Kidney glomerular epithelial cell (primary cell): Measurements from ENCODE around the gene NKD1.

Source experiments
- DNase-seq: peaks from one replicate; lab custom pipeline; 2025; lab: John Stamatoyannopoulos, UW

Gene NKD1

DNA sequence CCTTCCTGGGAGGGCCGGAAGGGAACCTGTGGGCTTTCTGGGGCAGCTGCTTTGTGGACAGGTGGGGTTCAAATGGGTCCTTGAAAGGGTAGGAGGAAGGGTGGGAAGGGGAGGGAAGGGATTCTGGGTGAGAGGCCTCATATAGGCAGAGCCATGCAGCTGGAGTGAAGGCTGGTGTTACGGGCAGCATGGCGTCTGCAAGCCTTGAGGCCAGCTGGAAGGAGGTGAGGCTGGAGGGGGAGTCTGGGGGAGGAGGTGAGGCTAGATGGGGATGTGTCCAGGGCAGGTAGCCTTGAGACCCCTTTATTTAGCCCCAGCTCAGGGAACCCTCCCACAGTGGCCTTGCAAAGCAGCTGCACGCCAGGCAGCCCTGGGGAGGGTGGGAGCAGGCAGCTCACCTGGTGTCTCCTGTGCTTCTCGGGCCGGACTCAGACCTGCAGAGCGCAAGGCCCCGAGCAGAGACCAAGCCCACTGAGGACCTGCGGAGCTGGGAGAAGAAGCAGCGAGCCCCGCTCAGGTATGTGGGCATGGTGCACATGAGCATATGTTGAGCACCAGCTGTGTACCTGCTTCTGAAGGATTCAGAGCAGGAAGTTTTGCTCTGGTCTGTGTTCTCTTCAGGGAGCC, 82.3 kb downstream of the NKD1 start:
- no peak for DNase-seq

DNA sequence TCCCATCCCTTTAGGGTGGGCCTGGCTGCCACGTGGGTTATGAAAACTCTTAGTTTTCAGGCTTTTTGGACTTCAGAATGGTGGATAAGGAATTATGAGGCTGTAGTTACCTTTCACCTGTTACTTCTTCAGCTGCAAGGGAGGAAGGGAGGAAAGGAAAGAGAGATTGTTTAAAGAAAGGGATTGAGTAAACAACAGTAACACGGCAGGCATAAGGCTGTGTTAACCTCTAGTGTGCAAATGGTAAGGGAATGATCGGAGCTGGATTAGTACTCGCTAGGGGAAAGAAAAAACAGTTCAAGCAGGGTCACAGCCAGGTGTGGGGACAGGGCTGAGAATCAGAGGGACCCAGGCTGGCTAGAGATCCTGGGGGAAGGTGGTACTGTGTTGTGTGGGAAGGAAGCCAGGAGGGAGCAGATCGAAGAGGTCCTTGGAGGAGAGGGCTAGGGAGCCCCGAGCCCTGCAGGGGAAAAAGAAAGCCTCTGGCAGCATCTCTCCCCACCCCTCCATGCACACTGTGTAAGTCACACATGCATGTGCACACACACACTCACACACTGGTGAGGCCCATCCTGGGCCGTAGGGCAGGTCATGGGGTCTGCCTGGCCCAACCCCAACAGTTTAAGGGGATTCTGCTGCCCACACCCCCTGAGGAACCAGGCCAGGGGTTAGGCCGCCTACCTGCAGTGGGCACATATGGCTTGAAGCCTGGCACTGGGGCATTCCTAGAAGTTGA, 83.2 kb downstream of the NKD1 start:
- no peak for DNase-seq

DNA sequence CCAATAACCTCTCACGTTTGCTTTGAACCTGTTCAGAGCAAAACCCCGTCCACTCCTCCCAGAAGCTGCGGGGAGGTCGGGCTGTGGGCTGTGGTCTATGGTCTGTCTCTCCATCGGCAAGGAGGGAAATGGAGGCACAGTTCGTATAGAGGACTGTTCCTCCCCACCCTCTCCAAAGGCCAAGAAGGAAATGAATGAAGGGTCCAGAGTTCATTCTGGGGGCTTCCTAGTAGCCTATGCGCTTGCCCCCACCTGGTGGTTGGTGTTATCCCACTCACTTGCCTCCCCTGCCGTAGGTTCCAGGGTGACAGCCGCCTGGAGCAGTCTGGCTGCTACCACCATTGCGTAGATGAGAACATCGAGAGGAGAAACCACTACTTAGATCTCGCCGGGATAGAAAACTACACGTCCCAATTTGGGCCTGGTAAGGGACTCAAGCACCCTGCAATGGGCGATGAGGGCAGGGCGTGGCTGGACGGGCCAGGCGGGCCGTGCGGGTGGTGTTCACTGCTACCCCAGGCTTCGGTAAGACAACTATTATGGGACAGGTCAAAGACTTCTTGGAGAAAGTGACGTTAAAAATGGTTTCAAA, 83.9 kb downstream of the NKD1 start:
- DNase-seq: no peak

DNA sequence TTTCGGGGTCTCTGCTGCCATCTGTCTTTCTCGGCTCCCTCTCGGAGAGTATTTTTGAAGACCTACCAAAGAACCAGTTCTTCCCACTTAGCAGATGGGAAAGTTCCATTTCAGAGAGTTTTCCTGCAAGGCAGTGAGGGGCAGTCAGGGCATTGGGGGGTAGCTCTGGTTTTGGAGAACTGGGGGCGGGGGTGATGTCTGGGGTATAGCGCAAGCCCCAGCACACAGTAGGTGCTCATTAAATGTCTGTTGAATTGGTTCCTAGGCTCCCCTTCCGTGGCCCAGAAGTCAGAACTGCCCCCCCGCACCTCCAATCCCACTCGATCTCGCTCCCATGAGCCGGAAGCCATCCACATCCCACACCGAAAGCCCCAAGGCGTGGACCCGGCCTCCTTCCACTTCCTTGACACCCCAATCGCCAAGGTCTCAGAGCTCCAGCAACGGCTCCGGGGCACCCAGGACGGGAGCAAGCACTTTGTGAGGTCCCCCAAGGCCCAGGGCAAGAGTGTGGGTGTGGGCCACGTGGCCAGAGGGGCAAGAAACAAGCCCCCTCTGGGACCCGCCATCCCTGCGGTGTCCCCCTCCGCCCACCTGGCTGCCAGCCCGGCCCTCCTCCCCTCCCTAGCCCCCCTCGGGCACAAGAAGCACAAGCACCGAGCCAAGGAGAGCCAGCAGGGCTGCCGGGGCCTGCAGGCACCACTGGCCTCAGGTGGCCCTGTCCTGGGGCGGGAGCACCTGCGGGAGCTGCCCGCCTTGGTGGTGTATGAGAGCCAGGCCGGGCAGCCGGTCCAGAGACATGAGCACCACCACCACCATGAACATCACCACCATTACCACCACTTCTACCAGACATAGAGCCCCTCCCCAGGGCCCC, 85.0 kb downstream of the NKD1 start:
- no peak for DNase-seq

DNA sequence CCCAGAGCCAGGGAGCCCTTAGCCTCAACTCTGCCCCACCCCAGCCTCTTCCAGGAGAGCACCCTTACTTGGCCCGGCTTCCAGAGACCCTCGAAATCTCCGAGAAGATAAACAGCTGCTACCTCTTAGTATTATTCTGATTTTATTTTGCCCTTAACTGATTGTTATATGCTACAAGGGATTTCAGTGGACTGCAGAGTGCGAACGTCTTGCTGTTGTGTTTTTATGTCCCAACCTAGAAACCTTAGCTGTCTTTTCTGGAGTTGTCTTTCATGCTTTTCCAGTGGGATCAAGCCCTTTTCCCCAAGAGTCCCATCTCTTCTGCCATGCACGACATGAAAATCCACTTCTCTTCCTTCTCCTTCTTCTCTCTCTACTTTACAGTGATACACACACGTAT, 85.9 kb downstream of the NKD1 start:
- DNase-seq: no peak

DNA sequence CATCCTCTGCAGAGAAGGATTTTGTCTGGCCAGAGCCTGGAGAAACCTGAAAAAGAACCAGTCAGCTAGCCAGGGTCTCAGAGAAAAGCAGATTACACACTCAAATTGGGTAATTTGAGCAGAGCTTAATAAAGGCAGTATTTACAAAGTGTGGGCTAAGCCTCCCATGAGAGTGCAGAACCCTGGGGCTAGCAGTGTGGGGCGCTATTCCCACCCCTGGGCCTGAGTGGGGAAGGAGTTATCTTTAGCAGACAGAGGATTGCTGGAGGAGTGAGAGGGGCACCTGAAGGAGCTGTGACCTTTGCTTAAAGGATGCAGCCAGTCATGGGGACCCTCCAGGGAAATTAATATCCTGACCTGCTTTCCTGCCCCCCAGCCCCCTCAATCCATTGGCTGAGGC, 86.8 kb downstream of the NKD1 start:
- DNase-seq: no peak

DNA sequence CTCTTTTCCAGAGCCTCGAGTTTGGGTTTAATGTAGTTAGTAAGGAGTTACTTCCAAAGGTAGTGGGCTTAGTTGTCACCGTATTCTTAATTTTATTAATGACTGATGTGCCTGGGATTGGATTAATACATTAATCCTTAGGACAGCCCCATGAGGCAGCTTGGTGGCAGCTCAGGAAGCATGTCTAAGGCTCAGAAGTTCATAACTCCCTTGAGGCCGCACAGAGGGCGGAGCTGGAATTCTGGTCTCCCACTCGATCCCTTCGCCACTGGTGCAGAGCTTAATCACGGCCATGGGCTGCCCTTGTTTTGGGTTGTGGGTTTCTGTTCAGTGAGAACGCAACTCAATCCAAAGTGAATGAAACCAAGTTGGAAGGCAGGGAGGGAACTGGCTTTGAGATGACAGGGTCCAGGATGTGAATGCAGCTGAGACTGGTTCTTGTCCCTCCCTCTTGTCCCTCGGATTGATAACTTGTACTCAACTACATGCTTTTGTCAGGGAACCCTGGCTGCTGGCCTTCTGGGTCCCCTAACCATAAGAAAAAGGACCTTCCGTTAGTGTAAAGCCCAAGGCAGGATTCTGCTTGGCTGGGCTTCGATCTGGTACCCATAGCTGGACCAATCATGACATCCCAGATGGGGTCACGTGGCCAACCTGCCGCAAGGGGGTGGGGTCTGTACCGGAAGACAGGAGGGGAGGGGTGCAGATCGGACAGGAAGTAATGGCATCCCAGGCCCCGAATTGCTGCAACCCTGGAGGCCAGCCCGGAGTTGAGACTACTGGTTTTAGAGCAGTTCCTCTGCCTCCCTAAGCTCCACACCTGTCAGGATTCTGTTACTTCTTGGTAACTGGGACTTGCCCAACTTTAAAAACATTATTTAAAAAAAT, 87.6 kb downstream of the NKD1 start:
- DNase-seq: no peak

DNA sequence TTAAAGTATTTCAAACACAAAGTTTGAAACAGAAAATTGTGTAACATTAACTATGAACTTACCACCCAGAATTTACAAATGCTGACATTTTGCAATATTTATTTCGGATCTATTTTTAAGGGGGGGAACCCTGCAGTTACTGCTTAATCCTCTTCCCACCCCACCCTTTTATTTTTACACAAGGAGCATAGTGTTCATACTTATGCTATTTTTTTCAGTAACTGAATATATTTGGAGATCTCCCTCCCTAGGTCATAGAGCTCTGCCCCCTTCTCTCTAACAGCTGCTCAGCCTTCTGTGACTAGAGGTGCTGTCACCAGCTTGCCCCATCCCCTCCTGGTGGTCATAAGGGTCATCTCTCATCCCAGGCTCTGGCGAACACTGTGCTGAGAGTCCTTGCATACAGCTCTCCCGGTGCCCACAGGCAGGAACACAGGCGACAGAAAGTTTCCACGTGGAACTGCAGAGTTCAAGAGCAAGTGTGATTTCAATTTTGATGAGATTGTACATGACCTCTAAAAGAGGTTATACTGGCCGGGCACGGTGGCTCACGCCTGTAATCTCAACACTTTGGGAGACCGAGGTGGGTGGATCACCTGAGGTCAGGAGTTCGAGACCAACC, 88.7 kb downstream of the NKD1 start:
- no peak for DNase-seq

DNA sequence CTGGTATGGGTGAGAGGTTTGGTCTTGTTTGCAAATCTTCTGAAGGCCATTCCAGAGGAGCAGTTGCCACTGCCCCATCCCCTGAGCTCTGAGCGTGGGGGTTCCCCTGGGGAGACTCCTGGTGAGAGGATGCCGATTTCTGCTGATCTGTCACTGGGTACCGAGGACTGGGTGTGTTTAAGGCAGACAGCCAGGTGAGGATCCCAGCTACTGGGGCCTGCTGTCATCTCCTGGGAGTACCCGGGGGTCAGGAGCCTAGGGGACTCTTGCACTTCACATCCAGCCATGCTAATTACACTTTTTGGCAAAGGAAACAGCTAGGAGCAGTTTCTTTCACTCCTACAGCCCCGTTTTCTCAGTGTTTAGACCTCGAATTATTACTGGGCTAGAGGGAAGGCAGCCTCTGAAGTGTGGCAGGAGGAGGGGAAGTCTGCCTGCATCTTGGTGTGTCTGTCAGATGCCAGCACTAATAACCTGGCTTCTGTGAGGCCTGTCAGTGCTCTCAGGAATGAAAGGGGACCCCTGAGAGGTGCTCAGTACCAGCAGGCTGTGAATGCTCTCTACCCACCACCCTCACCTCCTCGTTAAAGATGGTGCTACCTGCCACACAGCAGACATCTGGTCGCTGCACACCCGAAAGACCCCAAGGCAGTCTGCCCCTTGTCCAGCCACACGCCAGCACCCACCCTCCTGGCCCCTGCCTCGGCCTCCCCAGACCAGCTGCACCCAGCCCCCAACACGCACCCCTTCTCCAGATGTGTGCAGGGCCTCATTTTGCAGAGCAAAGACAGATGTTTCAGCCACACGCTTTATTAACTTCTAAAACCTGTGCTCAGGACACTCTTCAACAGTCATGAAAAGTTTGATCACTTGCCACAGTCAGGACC, 89.8 kb downstream of the NKD1 start:
- DNase-seq: no peak

DNA sequence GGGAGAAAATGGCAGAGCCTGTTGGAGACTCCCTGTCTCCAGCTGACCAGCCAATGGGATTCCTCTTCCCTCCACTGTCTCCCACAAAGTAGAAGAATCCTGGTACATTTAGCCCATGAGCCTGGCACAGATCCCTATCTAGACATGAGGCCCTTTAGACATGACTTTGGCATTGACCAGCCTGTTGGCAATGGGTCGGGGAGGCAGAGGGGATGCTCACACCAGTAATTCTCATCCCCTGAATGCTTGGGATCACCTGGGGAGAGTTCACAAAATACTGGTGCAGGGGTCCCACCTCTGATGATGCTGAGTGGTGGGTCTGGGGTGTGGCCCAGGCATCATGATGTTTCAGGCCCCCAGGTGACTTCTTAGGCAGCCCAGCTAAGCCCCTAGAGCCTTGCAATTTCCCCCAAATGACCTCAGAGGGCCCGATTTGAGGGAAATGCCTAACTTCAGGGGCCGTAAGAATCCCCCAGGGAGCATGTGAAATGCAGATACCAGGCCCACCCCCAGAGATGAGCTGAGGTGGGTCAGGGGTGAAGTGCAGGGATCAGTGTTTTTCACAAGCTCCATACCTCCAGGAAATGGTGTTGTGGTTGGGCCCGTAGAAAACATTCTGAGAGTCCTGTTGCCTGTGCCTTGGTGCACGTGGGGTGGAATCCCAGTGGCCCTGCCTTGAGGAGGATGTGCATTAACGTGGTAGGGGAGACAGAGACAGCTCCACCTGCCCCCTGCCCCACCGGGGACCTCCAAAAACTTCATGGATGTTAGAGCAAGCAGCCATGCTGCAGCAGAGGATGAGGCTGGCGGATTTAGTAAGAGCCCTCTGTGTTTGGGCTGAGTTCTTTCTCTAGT, 90.8 kb downstream of the NKD1 start:
- DNase-seq: no peak

DNA sequence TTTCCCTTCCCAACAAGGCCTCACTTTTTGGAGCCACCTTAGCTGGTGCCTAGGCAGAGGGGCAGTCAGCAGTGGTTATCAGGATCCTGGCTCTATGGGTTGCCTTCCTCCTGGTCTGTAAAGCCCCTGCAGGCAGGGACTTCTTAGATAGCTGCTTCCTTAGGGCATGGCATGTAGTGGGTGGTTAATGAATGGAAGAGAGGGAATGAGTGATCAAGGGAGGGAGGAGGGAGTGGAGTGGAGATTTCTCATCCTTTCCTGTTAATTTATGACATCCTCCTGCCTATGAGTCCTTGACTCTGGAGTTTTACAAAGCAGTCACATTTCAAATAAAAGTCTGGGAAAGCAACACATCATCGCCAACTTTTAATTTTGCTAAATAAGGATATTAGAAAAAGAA, 92.2 kb downstream of the NKD1 start:
- DNase-seq: peak; percentile 83

DNA sequence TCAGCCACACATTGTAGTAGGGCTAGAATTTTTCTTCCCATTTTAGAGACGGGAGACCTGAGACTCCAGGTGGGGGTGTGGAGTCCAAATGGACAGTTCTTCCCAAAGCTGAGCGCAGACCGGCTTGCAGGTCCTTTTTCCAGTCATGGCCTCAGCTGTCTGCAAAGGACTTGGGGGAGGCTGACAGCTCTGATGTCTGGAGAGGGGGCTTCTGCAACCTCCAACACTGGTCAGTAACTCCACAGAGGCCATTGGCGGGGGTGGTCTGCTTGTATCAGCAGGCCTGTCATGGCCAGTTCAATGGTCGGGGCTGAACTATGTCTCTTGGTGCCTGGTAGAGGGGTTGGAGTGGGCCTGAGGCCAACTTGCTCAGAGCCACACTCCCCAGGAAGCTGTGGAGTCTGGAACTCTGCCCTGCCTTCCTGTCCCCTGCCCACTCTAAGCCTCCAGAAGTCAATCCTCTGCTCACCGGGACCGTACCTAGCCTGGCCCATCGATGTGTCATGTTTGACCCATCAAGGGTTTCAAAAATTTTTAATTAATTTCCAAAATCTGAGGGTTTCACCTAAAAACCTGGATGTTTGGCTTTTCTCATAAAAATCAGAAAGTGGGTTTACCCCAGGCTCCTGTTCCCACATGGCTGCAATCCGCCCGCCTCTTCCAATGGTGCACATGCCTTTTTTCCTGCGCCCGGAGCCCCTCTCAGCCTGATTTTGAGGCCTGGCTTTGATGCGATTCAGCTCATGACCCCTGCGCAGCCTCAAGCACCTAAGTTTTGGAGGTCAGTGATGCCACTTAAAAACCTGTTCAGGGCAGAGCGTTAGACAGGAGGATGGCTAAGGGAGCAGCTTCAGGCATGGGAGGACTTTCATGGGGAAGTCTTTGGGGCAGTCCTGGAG, 93.0 kb downstream of the NKD1 start:
- no peak for DNase-seq

DNA sequence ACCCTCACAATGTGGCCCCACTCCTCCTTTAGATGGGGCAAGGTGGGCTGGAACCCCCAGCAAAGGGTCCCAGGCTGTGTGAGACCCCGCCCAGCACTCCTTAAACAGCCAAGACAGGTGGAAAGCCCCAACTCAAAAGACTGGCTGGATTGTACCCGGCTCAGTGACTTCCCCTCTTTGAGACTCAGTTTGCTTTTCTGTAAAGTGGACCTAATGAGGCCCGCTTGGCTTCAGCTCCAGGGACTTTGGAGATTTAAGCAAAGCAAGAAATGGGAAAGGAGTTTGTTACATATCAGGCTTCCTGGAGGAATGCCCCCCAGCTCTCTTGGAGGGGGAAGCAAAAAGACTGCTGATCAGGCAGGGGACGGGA, 93.6 kb downstream of the NKD1 start:
- DNase-seq: no peak

DNA sequence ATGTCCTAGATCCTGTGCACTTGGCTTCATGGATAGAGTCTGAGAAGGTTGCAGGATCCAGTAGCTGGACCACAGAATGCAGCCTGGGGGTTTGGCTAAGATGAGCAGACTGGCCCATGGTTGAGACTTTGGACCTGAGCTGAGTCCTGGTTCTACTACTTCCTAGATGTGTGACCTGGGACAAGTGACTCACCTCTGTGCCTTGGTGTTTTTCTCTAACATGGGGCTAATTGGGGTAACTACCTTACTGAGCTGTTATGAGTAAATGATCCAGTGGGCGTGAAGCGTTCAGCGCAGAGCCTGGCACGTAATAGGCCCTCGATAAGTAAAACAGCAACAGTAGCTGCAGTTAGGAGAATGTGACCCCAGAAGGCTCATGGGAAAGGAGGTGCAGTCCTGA, 94.2 kb downstream of the NKD1 start:
- DNase-seq: no peak

DNA sequence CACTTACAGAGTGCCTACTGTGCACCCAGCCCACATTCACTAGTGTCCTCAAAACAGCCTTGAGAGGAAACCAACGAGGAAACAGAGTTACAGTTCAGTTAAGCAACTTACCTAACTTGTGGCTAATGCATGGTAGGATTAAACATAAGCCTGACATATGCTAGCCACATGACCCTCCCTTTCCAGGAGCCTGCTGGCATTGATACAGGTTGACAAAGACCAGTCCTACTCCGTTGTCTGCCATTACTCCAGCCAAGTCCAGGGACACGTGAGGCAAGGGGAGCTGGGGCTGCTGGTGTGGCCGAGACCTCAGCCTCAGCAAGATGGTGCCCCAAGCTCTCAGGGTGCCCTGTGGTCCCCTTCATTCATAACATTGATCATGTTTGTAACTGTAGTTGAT, 95.0 kb downstream of the NKD1 start:
- no peak for DNase-seq

DNA sequence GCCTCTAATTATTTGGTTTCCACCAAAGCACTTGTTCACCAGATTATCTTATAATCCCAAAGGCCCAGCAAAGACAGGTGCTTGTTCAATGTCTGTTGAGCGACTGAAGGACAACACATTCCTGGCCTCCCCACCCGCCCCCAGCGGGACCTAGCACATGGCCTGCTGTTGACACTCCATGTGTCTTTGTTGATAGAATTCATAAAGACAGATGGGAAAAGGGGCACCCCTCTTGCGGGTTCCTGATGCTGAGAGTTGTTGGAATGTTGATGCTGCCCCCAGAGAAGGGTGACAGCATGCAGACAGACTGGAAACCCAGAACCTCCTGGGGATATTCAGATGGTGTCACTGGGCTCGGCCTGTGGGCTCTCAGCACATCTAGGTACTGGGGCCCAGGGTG, 96.0 kb downstream of the NKD1 start:
- no peak for DNase-seq

DNA sequence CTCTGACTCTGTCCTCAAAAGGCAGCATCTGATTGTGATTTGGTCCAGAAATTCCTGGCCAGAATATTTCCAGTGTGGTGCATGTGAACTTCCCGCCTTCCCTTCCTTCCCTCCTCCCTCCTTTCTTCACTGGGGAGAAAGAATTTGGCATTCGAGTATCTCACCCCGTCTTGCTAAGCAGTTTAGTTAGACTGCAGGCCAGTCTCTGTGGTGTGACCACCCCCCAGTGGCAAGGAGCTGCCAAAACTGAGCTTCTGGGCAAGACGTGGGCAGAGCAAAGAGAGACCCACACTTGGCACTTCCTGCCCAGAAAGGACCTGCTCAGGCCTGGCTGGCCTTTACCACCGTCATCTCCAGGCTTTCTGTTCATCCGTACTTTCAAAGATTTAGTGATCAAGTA, 96.5 kb downstream of the NKD1 start:
- DNase-seq: peak; percentile 6

DNA sequence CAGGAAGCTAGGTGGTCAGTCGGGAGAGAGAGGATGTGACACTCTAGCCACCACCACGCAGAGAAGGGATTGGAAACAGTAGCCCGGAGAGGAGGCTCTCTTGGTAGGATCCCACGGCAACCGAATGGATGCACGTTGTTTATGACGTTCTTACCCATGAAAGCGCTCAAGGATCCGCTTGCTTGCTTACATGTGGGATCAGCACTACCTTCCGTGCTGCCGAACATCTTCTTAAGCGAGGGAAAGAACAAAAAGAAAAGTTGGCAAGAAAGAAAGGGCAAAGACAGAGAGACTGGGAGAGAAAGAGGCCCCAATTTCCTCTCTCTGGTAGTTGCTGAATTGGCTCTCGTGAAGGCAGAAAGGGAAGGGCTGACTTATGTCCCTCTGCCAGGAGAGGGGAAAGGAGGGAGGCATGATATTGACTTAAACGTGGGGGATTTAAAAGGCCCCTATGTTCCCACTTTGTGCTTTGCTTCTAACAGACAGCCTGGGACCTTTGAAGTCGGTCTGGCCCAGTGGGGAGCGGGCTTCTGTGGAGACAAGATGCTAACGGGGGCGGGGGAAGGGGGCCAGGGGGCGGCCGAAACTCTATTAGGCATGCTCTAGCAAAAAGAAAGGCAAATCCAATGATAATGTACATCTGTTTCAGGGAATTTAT, 97.5 kb downstream of the NKD1 start:
- DNase-seq: no peak
